Measurements from ENCODE around the gene POLE. TPM values are rescaled to one million over a fixed set of nuclear protein-coding genes. Genes with fewer than 3 reads are reported as not detected.

Gene POLE
- polyA plus RNA-seq, 1 of the 3 experiments (the other 2 are of a cell fraction): 20.1 TPM

GRCh38 chr12:132615579-132616038, 71.5 kb downstream of the POLE start:
- Histone ChIP-seq H3K36me3 (replicated peaks in 1 of 2; ENCODE audit: control insufficient read depth in 1 of 2, insufficient read depth in 2 of 2, low read length in 1 of 2) (no peaks in the 10 kb centered on the region), H2AFZ (ENCODE audit: low read depth) (no peak overlapping the region), H3K4me3 (ENCODE audit: low read depth in 2 of 2, low read length in 1 of 2) (no peak overlapping the region), H3K9me2 (no peaks in the 10 kb centered on the region), H3K27me3 (ENCODE audit: insufficient read depth) (peaks cover 50% of the 10 kb centered on the region), H4K20me1 (ENCODE audit: insufficient read depth) (no peaks in the 10 kb centered on the region), H3K9me3 (no peaks in the 10 kb centered on the region), H3K4me1 (ENCODE audit: control insufficient read depth in 1 of 2, insufficient read depth in 2 of 2, low read depth in 1 of 2, low read length in 1 of 2) (peaks cover 0 to 9% of the 10 kb centered on the region in 2 experiments; a peak in 1 of 4 replicates), H3K9ac (no peak overlapping the region), H3K27ac (ENCODE audit: low read depth in 2 of 2, low read length in 1 of 2) (no peak overlapping the region), H3K4me2 (no peak overlapping the region), H3F3A (replicated peaks; ENCODE audit: insufficient read depth) (peaks cover 4% of the 10 kb centered on the region), H3K79me2 (ENCODE audit: insufficient read depth) (no peaks in the 10 kb centered on the region)
- DNase-seq: no peak
- TF ChIP-seq TCF12 (IDR thresholded peaks at IDR 0.05) (no peak), CHD2 (IDR thresholded peaks at IDR 0.05; ENCODE audit: low read length, partially characterized antibody) (no peak), CTCF (IDR thresholded peaks at IDR 0.05) (no peak), YY1 (IDR thresholded peaks at IDR 0.05; ENCODE audit: low read depth) (no peak), NRF1 (IDR thresholded peaks at IDR 0.05; ENCODE audit: low read depth, low read length) (no peak), GABPA (IDR thresholded peaks at IDR 0.05; ENCODE audit: low read depth) (no peak), MXI1 (IDR thresholded peaks at IDR 0.05; ENCODE audit: low read depth, low read length) (no peak), EZH2phosphoT487 (IDR thresholded peaks at IDR 0.05; ENCODE audit: borderline replicate concordance, low read depth) (no peak), FOSL2 (IDR thresholded peaks at IDR 0.05; ENCODE audit: borderline replicate concordance, low read depth) (no peak), MEF2A (IDR thresholded peaks at IDR 0.05; ENCODE audit: borderline replicate concordance, low read depth) (no peak), POLR2AphosphoS5 (IDR thresholded peaks at IDR 0.05; ENCODE audit: low read depth, low read length) (no peak), RCOR1 (IDR thresholded peaks at IDR 0.05; ENCODE audit: low read length) (no peak), PBX3 (IDR thresholded peaks at IDR 0.05) (no peak), FOXJ3 (CRISPR knock-in tag; IDR thresholded peaks at IDR 0.05) (no peak)
- WGBS (ENCODE audit: low lambda C conversion rate): 17% methylated on average over 16 of the region's 16 CpGs
- CTCF ChIA-PET: interaction anchor here (0.6 to 7.2 kb wide), 22 partner anchors 10 to 462 kb away, joined by 3 to 122 read pairs (median 4); no protein-coding TSS in a partner anchor
- POLR2A ChIA-PET: no interaction called here

- Histone ChIP-seq H4K20me1 (ENCODE audit: insufficient read depth) (no peaks in the 10 kb centered on the region), H3K9me2 (no peaks in the 10 kb centered on the region), H3F3A (replicated peaks; ENCODE audit: insufficient read depth) (peaks cover 4% of the 10 kb centered on the region), H3K27ac (ENCODE audit: low read depth in 2 of 2, low read length in 1 of 2) (no peak overlapping the region), H3K9me3 (no peaks in the 10 kb centered on the region), H2AFZ (ENCODE audit: low read depth) (no peak overlapping the region), H3K27me3 (ENCODE audit: insufficient read depth) (peaks cover 47% of the 10 kb centered on the region), H3K4me2 (no peak overlapping the region), H3K4me3 (ENCODE audit: low read depth in 2 of 2, low read length in 1 of 2) (no peak overlapping the region; a peak in 1 of 4 replicates), H3K9ac (no peak overlapping the region), H3K4me1 (ENCODE audit: control insufficient read depth in 1 of 2, insufficient read depth in 2 of 2, low read depth in 1 of 2, low read length in 1 of 2) (peaks cover 0 to 12% of the 10 kb centered on the region in 2 experiments; a peak in 1 of 4 replicates), H3K79me2 (ENCODE audit: insufficient read depth) (no peaks in the 10 kb centered on the region), H3K36me3 (replicated peaks in 1 of 2; ENCODE audit: control insufficient read depth in 1 of 2, insufficient read depth in 2 of 2, low read length in 1 of 2) (no peaks in the 10 kb centered on the region)
- CTCF ChIA-PET: interaction anchor here (0.6 to 7.2 kb wide), 32 partner anchors 8 to 475 kb away, joined by 3 to 122 read pairs (median 4); no protein-coding TSS in a partner anchor
- peak; percentile 88 for DNase-seq
- TF ChIP-seq RAD21 (IDR thresholded peaks at IDR 0.05; ENCODE audit: low read length): peak; percentile 89
- TF ChIP-seq MXI1 (IDR thresholded peaks at IDR 0.05; ENCODE audit: low read depth, low read length): peak; percentile 85
- peak; percentile 89 for TF ChIP-seq CTCF (IDR thresholded peaks at IDR 0.05)
- TF ChIP-seq MAX (IDR thresholded peaks at IDR 0.05; ENCODE audit: low read depth): peak; percentile 66; the same call in 1 of the 2 replicates
- no peak for TF ChIP-seq EZH2phosphoT487 (IDR thresholded peaks at IDR 0.05; ENCODE audit: borderline replicate concordance, low read depth)
- TF ChIP-seq SMC3 (IDR thresholded peaks at IDR 0.05; ENCODE audit: low read depth, low read length): peak; percentile 92
- WGBS (ENCODE audit: low lambda C conversion rate): 14% methylated on average over 18 of the region's 18 CpGs
- POLR2A ChIA-PET: no interaction called here
These were observed 72.1 kb downstream of the POLE start for GRCh38 chr12:132614861-132615578.

Data from SK-N-SH (cell line).